Measurements from ENCODE around the gene MBD1. TPM values are rescaled to one million over a fixed set of nuclear protein-coding genes. Genes with fewer than 3 reads are reported as not detected.

The MBD1 gene
- total and polyA plus RNA-seq, 2 of the 13 experiments (the other 11 are each of a cell fraction or from before 2014, with no cell fraction given) = 25.5 to 28.6 TPM

DNA sequence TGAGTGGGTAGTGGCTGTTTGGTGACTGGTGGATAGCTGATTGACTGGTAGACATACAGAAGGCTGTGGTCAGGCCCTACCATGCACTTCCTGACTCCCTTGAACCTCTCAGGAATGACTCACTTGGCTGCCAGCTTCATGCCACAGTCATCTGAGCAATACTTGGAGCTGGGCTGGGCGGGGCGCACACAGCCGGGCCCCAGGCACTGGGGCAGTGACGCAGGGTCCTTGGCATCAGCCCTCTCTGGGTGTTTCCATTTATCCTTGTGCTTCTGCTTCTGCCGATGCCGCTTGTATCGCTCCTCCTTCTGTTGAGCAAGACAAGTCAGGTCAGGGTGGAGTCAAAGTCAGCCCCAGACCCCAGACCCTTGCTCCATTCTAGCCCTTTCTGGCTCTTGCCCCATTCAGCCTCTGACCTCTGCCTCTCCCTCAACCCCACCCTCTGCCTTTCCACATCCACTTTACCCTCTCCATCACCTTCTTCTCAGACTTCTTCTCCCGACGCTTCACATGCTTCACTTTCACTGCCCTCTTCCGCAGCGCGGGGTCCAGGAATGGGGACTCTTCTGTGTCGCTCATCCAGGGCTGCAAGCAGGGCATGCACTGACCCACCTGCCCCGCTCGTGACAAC lies 3.0 kb upstream of the MBD1 start (continued):
- TF ChIP-seq, protein P1, sequence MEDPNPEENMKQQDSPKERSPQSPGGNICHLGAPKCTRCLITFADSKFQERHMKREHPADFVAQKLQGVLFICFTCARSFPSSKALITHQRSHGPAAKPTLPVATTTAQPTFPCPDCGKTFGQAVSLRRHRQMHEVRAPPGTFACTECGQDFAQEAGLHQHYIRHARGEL (CRISPR knock-in tag; IDR thresholded peaks at IDR 0.05) = no peak
- TF ChIP-seq HNRNPH1 (optimal IDR thresholded peaks at IDR 0.05; ENCODE audit: low read depth, low read length) = no peak
- TF ChIP-seq RFX5 (IDR thresholded peaks at IDR 0.05; ENCODE audit: low read depth, low read length) = no peak
- TF ChIP-seq MAFK (conservative IDR thresholded peaks at IDR 0.05 in 1 of 2, IDR thresholded peaks at IDR 0.05 in 1 of 2; ENCODE audit: low read length in 2 of 2) = no peak

DNA sequence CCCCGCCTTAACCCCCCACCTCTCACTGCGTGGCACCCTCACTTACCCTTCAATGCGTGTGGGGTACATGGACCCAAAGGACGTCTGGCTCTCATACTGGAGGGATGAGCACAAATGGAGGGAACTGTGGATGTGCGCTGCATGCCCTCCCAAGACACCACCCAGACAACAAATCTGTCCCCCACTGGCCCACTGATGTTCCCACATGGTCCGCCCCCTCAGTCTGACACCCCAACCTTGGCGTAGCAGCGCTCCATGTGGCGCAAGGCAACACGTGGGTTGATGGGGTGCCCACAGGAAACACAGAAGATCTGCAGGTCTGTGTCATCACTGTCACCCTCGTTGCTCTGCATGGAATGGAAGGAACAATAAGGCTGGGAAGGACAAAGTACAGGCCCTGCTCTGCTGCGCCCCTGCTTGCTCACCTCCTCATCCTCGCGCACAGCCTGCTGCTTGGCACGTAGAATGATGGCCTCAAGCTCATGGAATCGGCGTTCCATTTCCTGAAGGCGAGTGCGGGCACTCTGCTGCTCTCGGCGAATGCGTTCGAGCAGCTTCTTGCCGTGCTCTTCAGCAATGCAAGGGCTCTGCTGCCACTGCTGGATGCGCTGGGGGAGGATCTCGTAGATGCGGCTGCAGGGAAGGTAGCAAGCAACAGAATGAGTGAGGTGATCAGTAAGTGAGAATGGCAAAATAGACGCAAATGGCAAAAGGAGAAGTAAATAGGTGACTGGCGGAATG lies 2.3 kb upstream of the MBD1 start:
- Histone ChIP-seq H3K27me3 (ENCODE audit: control insufficient read depth in 1 of 2, insufficient read depth in 2 of 2, low read length in 2 of 2) (peaks cover 0 to 4% of the 10 kb centered on the region in 2 experiments; a peak in 1 of 5 replicates), H3K4me2 (ENCODE audit: low read depth, low read length) (no peak overlapping the region), H3K27ac (ENCODE audit: extremely low read length, insufficient read depth, low read length) (no peak overlapping the region), H3K9me3 (ENCODE audit: low read length) (no peaks in the 10 kb centered on the region), H3K4me1 (ENCODE audit: insufficient read depth, low read length) (peaks cover 33% of the 10 kb centered on the region), H3K4me3 (replicated peaks in 1 of 3; ENCODE audit: insufficient read depth in 1 of 3, low read depth in 2 of 3, low read length in 3 of 3) (no peak overlapping the region), H4K20me1 (ENCODE audit: insufficient read depth, low read length) (no peaks in the 10 kb centered on the region), H3K79me2 (ENCODE audit: insufficient read depth, low read length) (peaks cover 28% of the 10 kb centered on the region), H3K9ac (ENCODE audit: insufficient read depth, low read depth, low read length) (no peak overlapping the region), H3K36me3 (replicated peaks in 1 of 2; ENCODE audit: control insufficient read depth in 1 of 2, insufficient read depth in 2 of 2, low read length in 2 of 2) (peaks cover 9 to 23% of the 10 kb centered on the region in 2 experiments; a peak in 4 of 5 replicates), H2AFZ (ENCODE audit: low read length) (no peak overlapping the region)
- ATAC-seq = no peak
- BruUV-seq (replicated peaks) = TSS peak; percentile 22
- WGBS (ENCODE audit: low lambda C conversion rate) = 98% methylated on average over 29 of the region's 29 CpGs
- in situ Hi-C loops (cut with HindIII; ENCODE audit: extremely low pct_ligation_motif_present, low pct_unique_long_range_greater_than_20kb) = loop anchor here (10.0 kb wide), 1 partner anchor 141 kb away; no protein-coding TSS in a partner anchor
- FAIRE-seq = no peak
- CTCF ChIA-PET (ENCODE audit: low intra/inter-chr PET ratio, low total read pairs) = no interaction called here
- no peak for DNase-seq (ENCODE audit: low spot score)
- intact Hi-C loops (cut with micrococcal nuclease; ENCODE audit: unreplicated experiment) = no loop called here
- POLR2A ChIA-PET = no interaction called here
- TF ChIP-seq CHCHD3 (CRISPR knock-in tag; IDR thresholded peaks at IDR 0.05) = no peak
- no peak for TF ChIP-seq JDP2 (CRISPR knock-in tag; IDR thresholded peaks at IDR 0.05; ENCODE audit: borderline replicate concordance)
- no peak for TF ChIP-seq ZNF235 (CRISPR knock-in tag; IDR thresholded peaks at IDR 0.05; ENCODE audit: borderline replicate concordance)
- TF ChIP-seq ZNF720 (CRISPR knock-in tag; IDR thresholded peaks at IDR 0.05) = no peak
- no peak for TF ChIP-seq THAP11 (CRISPR knock-in tag; IDR thresholded peaks at IDR 0.05)
- TF ChIP-seq TP53 (CRISPR knock-in tag; conservative IDR thresholded peaks at IDR 0.05) = no peak
- TF ChIP-seq, protein P2, sequence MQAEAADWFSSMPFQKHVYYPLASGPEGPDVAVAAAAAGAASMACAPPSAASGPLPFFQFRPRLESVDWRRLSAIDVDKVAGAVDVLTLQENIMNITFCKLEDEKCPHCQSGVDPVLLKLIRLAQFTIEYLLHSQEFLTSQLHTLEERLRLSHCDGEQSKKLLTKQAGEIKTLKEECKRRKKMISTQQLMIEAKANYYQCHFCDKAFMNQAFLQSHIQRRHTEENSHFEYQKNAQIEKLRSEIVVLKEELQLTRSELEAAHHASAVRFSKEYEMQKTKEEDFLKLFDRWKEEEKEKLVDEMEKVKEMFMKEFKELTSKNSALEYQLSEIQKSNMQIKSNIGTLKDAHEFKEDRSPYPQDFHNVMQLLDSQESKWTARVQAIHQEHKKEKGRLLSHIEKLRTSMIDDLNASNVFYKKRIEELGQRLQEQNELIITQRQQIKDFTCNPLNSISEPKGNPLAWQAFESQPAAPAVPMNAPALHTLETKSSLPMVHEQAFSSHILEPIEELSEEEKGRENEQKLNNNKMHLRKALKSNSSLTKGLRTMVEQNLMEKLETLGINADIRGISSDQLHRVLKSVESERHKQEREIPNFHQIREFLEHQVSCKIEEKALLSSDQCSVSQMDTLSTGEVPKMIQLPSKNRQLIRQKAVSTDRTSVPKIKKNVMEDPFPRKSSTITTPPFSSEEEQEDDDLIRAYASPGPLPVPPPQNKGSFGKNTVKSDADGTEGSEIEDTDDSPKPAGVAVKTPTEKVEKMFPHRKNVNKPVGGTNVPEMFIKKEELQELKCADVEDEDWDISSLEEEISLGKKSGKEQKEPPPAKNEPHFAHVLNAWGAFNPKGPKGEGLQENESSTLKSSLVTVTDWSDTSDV (CRISPR knock-in tag; IDR thresholded peaks at IDR 0.05) = no peak
- TF ChIP-seq, protein P3, sequence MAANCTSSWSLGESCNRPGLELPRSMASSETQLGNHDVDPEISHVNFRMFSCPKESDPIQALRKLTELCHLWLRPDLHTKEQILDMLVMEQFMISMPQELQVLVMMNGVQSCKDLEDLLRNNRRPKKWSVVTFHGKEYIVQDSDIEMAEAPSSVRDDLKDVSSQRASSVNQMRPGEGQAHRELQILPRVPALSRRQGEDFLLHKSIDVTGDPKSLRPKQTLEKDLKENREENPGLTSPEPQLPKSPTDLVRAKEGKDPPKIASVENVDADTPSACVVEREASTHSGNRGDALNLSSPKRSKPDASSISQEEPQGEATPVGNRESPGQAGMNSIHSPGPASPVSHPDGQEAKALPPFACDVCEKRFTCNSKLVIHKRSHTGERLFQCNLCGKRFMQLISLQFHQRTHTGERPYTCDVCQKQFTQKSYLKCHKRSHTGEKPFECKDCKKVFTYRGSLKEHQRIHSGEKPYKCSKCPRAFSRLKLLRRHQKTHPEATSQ (CRISPR knock-in tag; IDR thresholded peaks at IDR 0.05; ENCODE audit: borderline replicate concordance) = no peak
- TF ChIP-seq ZKSCAN5 (CRISPR knock-in tag; IDR thresholded peaks at IDR 0.05) = no peak
- TF ChIP-seq, protein P4, sequence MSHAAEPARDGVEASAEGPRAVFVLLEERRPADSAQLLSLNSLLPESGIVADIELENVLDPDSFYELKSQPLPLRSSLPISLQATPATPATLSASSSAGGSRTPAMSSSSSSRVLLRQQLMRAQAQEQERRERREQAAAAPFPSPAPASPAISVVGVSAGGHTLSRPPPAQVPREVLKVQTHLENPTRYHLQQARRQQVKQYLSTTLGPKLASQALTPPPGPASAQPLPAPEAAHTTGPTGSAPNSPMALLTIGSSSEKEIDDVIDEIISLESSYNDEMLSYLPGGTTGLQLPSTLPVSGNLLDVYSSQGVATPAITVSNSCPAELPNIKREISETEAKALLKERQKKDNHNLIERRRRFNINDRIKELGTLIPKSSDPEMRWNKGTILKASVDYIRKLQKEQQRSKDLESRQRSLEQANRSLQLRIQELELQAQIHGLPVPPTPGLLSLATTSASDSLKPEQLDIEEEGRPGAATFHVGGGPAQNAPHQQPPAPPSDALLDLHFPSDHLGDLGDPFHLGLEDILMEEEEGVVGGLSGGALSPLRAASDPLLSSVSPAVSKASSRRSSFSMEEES (CRISPR knock-in tag; IDR thresholded peaks at IDR 0.05) = no peak
- TF ChIP-seq, protein P5, sequence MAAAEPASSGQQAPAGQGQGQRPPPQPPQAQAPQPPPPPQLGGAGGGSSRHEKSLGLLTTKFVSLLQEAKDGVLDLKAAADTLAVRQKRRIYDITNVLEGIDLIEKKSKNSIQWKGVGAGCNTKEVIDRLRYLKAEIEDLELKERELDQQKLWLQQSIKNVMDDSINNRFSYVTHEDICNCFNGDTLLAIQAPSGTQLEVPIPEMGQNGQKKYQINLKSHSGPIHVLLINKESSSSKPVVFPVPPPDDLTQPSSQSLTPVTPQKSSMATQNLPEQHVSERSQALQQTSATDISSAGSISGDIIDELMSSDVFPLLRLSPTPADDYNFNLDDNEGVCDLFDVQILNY (CRISPR knock-in tag; conservative IDR thresholded peaks at IDR 0.05) = no peak

Measured in HepG2 (cell line).